GM19099 (cell line): ENCODE results near the gene LPP.

Source experiments
- POLR2A ChIP-seq: IDR thresholded peaks from 3 replicates; pipeline ENCODE4 v1.6.1; 2011; ENCODE audit warnings: low read depth; ENCODE audit not compliant: insufficient read length; ENCODE audit errors: extremely low read depth

The LPP gene

DNA sequence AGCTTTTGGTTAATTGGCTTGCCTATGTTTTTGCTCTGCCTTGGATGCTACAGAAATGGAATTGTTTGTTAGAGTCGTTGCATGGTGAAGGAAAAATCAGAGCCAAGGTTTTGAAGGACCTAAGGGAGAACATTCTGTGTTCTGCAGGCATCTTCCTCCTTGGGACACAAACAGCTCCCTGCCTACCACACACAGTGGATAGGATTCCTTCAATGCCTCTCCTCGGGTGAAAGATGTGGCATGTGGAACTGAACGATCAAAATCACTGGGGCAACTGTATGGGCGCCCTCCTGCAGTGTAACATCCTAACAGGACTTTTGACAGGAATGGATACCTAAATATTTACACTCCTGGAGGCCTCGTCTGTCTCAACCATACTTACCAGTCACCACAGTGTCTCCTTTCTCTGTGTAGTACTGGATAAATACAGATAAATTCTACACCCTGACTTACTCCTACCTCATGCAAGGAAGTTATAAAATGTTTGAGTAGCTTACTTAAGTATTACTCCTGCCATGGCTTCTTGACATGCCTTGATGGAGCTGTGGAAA lies 100.6 kb downstream of the LPP start:
- no peak for TF ChIP-seq POLR2A

- TF ChIP-seq POLR2A, result no peak
Measured at GRCh38 chr3:188255190-188255589, 101.2 kb downstream of the LPP start.

- no peak for TF ChIP-seq POLR2A
Measured at GRCh38 chr3:188256758-188257157, 102.8 kb downstream of the LPP start.

- TF ChIP-seq POLR2A, result no peak
Measured at GRCh38 chr3:188257384-188258026, 103.5 kb downstream of the LPP start.

GRCh38 chr3:188259191-188259590 lies 105.2 kb downstream of the LPP start:
- no peak for TF ChIP-seq POLR2A

DNA sequence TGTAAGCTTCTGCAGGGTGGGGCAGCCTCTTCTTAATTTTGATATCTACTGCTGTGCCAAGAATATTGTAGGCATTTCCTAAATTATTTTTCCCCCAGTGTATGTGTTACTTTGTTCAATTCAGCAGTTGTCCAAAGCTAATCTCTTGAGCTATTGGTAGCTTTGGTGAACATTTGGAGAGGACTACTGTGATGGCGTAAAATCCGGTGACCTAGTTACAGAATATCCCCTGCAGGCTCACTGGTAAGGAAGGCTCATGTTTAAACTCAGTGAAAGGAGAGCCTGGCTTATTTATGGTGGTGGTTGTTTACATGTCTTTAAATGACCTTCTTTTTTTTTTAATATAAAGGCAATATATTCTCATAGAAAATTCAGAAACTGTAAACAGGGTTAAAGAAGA lies 105.6 kb downstream of the LPP start:
- no peak for TF ChIP-seq POLR2A

- TF ChIP-seq POLR2A, result no peak
Measured at GRCh38 chr3:188261011-188261410, 107.1 kb downstream of the LPP start.

- no peak for TF ChIP-seq POLR2A
Measured at GRCh38 chr3:188262488-188262887, 108.5 kb downstream of the LPP start.

DNA sequence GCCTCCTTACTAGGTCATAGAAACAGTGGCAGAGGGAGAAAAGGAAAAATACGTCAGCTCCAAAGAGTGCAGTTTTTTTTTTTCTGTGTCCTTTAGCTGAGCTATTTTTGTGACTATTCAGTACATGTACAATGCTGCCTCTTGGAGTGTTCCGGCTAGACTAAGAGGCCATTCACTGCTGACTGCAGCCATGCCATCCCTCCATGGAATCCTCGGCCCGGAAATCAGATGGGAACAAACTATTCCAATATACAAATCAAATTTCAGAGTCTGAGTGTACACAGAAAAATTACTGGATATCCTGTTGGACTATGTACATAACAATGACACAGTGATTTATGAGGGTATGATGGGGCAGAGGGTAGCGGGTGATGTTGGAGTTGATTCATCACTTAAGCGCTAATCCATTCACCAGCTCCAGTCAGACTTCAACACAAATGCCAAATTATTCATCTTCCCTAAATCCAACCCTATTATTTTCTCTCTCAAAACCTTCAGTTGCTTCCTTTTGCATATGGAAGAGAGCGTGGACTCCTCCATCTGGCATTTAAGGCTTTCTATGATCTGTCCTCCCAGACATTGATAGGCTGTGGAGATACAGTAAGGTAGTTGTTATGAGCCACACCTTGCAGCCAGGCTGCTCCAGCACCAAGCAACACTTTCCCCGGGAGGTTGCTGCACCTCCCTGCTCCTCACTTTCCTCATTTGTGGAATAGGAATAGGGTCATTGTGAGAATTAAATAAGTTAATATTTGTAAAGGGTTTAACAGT lies 109.1 kb downstream of the LPP start:
- TF ChIP-seq POLR2A, result no peak

GRCh38 chr3:188264226-188265207 lies 110.6 kb downstream of the LPP start:
- TF ChIP-seq POLR2A, result no peak

DNA sequence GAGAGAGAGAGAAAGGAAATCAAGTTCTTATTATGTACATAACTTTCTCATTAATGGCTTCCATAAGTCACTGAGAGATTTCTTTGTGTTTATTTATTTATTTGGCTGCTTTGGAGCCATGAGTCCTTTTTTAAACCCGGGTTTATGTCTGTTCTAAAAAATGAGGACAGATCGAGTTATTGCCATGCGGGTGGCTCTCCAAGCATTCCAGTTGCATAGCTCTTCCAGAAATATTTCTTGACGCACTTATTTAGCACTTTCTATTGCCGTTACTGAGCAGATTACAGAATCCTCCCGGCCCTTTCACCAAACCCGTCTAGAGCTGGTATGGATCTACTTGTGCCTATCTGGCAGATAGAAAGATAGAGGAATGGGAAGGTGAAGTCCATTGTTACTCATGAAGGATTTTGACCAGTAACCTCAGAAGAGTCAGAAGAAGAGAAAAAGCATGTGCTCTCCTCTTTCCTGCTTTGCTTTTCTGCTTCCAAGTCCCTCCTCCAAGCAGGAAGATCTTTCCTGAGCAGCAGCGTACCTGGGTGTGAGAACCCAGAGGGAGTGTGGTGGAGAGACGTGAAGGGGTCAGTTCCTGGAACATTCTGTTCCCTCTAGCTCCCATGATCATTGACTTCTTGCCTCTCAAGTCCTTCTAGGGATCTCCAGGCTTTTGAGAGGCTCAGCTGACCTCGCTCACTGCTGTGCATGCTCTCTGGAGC lies 112.8 kb downstream of the LPP start:
- TF ChIP-seq POLR2A, result no peak

DNA sequence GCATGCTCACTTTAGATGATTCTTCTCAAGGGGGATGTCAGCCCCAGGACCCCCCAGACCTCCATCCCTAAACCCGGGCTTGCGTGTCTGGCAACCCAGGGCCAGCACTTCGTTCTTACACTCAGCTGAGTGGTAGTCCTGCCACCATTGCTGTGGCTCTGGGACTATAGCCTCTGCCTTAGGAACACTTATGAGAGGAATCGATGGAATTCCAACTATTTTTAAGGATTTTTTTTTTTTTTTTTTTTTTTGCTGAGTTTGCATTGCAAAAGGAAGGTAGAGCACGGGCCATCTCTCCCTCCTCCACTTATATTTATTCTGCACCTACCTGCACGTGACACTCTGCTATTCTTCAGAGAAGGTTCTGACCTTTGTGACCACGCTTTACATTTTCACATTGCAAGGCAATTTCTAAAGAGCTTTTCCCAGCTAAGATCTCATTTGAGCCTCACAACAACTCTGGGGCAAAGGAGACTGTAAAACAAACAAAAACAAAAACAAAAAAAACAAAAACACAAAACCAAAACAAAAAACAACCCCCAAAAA lies 113.9 kb downstream of the LPP start:
- no peak for TF ChIP-seq POLR2A

DNA sequence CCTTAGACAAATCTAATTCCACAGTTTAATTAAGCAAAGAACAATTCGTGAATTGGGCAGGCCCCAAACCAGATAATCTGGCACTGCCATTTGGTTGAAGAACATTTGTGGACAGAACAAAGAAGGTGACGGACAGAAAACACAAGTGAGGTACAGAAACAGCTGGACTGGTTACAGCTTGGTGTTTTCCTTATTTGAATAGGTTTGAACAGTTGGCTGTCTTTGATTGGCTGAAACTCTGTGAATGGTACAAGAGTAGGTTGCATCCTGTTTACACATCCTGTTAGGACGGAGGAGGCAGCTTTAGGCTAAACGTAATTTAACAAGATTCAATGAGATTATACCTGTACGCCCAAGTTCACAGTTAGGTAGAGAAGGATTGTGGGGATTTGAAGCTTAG lies 114.4 kb downstream of the LPP start:
- no peak for TF ChIP-seq POLR2A

DNA sequence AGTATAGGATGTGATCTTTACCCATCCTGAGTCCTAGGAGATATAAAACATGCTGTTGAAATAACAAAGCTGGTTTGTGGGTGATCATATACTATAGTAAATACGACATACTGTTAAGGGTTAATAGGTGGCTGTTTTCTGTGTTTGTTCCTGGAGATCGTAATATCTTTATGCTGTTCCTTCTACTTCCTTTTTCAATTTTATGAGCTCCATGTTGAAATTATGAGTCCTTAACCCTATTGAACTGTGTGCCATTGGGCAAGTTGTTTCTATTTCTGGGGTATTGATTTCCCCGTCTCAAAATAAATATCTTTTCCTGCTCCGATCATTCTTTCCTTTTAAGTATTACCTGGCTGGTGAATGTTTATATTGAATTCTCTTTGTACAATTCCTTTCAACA lies 115.1 kb downstream of the LPP start:
- no peak for TF ChIP-seq POLR2A
